Right hindlimb (tissue), 1 donor: ENCODE data around the gene ZNF778.
"Not testable (repeated sequence)": the region's sequence is repeated elsewhere in the genome, so short reads cannot be mapped to it uniquely, and the experiment has no call there.

ENCODE experiments used
- DNase-seq: peaks from one replicate; pipeline ENCODE4 v3.0.0-alpha.2; 2018

The ZNF778 gene

GRCh38 chr16:89183463-89183862 is 34.0 kb upstream of the ZNF778 start:
- DNase-seq = peak; percentile 14

GRCh38 chr16:89183975-89184676 is 33.4 kb upstream of the ZNF778 start:
- DNase-seq = peak; percentile 21

- no peak for DNase-seq
Measured at GRCh38 chr16:89184677-89184932, 32.9 kb upstream of the ZNF778 start.

- peak; percentile 42 for DNase-seq
Measured at GRCh38 chr16:89184933-89185794, 32.3 kb upstream of the ZNF778 start.

- DNase-seq = peak; percentile 9
Measured at GRCh38 chr16:89185887-89186592, 31.5 kb upstream of the ZNF778 start.

- not testable (repeated sequence) for DNase-seq
Measured at GRCh38 chr16:89186593-89187031, 30.9 kb upstream of the ZNF778 start.

GRCh38 chr16:89187032-89187769 is 30.3 kb upstream of the ZNF778 start:
- peak; percentile 39 for DNase-seq

- peak; percentile 27 for DNase-seq
Measured at GRCh38 chr16:89187770-89188392, 29.6 kb upstream of the ZNF778 start.

- DNase-seq = peak; percentile 16
Measured at GRCh38 chr16:89188471-89189357, 28.8 kb upstream of the ZNF778 start.

- DNase-seq = peak; percentile 15
Measured at GRCh38 chr16:89189358-89190025, 28.0 kb upstream of the ZNF778 start.

GRCh38 chr16:89190150-89190958 is 27.1 kb upstream of the ZNF778 start:
- DNase-seq = peak; percentile 14

- peak; percentile 36 for DNase-seq
Measured at GRCh38 chr16:89191033-89191900, 26.2 kb upstream of the ZNF778 start.

GRCh38 chr16:89191901-89192185 is 25.7 kb upstream of the ZNF778 start:
- DNase-seq = no peak

GRCh38 chr16:89192186-89192955 is 25.1 kb upstream of the ZNF778 start:
- peak; percentile 85 for DNase-seq

- peak; percentile 72 for DNase-seq
Measured at GRCh38 chr16:89192956-89193575, 24.4 kb upstream of the ZNF778 start.

- DNase-seq = peak; percentile 44
Measured at GRCh38 chr16:89193576-89194293, 23.8 kb upstream of the ZNF778 start.
